ENCODE measurements around the gene RREB1.
"Not testable (repeated sequence)": the region's sequence is repeated elsewhere in the genome, so short reads cannot be mapped to it uniquely, and the experiment has no call there.

Gene RREB1

DNA sequence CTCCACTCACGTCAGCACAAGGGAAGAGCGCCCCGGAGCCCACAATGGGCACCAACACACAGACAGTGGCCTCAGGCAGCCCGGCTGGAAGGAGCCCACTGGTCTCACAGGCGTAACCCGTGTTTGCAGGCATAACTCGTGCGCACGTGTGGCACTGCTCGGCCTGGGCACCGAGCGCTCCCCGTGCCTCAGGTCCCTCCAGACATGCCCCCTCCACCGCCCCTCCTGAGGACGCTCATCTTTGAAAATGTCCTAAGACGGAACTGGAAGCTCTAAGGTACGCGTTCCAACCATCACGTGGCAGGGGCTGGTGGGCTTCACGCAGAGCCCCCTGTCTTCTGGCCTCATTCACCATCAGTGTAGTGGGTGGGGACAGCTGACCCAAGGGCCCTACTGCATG lies 160.6 kb downstream of the RREB1 start:
- DNase-seq: no peak

DNA sequence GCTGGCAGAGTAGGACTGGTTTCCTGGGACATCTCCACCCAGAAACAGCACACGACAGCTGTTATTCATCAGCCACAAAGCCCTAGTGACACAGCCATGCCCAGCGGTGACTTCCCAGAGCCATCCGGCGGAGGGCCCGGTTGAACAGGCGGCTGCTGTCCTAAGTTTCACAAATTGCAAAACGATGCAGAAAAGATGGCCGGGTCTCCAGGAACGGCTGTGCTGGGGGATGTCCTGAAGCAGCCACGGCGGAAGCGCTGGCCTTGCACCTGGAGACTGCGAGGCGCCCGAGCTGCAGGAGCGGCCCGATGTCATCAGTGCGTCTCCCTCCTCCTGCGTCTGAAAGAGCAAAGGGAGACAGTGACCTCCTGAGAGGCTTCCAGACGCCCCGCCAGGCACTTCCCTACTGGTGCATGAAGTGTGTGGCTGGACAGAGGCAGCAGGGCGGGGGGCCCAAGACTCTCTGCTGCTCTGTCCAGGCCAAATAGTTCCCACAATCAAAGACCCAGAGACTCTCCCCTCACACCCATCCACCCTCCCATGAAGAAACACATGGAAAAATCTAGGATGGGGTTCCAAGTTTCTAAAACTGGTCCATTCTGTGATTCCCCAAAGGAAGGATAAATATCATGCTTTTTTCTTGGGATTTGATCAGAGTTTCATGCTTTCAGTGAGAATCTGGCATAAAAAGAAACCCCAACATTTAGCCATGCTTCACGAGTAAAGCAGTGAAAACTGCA lies 161.2 kb downstream of the RREB1 start:
- no peak for DNase-seq

DNA sequence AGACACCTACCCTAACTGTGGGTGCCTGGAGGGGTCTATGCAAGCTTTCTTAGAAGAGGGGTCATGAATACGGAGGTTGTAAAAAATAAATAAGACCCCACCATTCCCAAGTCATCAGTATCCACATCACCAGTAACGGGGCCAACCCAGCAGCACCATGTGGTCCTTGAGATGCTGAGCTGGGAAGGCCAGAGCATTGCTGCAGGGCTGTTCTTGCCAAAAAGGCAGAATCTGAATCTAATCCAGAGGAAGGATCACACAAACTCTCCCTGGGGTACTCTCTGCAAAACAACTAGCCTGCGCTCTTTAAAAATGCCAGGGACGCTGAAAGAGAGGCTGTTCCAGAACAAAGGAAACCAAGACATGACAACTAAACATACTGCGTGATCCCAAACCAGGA lies 162.1 kb downstream of the RREB1 start:
- DNase-seq: no peak

DNA sequence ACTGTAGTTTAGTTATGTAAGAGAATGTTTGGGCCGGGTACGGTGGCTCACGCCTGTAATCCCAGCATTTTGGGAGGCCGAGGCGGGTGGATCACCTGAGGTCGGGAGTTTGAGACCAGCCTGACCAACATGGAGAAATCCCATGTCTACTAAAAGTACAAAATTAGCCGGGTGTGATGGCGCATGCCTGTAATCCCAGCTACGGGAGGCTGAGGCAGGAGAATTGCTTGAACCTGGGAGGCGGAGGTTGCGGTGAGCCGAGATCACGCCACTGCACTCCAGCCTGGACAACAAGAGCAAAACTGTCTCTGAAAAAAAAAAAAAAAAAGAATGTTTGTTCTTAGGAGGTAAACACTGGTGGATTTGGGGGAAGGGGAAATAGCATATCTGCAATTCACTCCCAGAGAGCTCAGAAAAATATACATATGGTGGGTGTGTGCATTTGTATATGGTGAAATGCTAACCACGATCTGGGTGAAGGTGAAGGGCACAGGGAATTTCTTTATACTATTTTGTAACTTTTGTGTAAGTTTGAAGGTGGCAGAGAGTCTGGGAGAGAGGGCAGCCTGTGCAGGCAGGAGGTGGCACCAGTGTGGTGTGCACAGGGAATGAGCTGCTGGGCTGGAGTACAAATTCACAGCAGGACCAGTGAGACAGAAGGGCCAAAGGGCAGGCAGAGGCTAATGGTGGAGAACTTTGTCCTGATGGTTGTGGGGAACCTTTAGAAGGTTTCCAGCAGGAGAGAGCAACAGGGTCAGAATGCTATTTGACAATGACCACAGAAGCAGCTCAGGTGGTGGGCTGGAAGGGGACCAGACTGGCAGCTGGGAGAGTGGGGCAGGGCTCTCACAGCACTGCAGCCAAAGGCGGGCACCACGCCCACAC lies 162.8 kb downstream of the RREB1 start:
- DNase-seq: no peak

DNA sequence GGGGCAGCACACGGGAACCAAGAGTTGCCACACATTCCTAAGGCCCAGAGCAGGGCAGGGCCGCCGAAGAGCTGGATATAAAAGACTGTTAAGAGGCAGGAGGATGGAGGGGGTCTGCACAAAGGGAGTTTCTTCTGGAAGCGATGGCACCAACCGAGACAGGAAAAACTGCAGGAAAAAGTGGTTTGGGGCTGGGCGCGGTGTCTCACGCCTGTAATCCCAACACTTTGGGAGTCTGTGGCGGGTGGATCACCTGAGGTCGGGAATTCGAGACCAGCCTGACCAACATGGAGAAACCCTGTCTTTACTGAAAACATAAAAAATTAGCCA lies 163.4 kb downstream of the RREB1 start:
- DNase-seq: no peak

DNA sequence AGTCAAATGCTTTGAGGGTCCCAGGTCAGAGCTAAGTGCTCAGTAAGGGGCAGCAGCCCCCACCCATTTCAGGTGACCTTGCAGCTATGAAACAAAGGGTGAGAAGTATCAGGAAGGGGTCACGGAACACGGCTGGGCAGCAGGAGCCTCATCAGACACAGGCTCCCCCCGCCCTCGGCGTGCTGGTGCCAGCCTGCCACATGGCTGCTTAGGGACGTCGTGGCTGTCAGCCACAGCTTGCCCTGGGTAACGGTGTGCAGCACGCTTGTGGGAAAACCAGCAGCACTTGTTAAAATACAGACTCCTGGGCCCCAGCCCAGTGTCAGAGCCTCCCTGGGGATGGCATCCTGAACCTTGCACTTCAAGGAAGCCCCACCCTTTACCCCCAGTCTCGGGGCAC lies 165.9 kb downstream of the RREB1 start:
- no peak for DNase-seq

DNA sequence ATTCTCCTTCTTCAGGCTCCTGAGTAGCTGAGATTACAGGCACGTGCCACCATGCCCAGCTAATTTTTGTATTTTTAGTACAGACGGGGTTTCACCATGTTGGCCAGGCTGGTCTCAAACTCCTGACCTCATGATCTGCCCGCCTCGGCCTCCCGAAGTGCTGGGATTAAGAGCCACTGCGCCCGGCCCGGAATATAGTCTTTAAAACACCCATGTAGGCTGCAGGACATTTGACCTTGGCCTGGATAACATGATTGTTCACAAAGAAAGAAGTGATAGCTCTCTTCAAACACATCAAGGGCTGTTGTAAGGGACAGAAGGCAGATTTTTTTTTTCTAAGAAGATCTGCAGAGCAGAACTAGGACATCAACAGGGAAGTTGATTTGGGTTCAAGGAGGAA lies 166.8 kb downstream of the RREB1 start:
- DNase-seq: not testable (repeated sequence)

DNA sequence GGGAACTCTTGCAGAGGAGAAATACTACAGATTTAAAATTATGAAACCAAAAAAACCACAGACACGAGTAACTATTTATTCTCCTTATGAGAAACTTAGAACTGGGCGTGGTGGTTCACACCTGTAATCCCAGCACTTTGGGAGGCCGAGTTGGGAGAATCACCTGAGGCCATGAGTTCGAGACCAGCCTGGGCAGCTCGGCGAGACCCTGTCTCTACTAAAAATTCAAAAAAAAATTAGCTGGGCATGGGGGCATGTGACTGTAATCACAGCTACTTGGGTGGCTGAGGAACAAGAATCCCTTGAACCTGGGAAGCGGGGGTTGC lies 168.4 kb downstream of the RREB1 start:
- no peak for DNase-seq

DNA sequence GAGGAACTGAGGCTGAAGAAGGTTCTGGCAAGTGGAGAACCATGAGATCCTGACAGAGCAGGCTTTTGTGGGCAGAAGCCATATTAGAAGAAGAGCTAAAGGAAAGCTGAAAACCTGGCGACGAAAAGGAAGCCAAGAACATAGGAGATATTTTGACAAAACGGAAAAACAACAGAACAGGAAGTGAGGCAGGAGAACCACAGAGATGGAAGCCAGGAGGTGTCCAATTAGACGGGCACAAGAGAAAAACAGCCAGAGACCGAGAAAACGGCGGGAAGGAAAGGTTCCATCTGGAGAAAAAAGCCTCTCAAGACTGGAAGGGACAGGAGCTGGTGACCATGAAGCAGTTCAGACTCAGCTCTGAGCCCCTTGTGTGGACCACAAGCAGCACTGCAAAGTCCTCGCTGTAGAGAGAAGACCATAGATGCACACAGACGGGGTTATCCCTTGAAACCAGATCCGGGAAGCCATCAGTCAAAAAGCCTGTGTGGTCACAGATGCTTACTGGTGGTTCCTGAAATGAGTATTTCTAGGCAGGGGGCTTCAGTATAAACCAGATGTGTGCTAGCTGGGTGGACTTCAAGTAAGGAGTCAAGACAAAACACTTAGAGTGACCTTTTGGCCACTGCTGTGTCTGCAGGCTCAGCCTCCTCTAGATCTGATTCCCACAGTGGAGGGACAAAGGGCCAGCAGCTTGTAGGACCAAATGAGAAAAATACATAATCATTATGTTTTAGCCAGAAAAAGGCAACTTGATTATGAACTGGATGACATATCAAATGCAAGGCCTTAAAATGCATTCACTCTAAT lies 174.5 kb downstream of the RREB1 start:
- no peak for DNase-seq

DNA sequence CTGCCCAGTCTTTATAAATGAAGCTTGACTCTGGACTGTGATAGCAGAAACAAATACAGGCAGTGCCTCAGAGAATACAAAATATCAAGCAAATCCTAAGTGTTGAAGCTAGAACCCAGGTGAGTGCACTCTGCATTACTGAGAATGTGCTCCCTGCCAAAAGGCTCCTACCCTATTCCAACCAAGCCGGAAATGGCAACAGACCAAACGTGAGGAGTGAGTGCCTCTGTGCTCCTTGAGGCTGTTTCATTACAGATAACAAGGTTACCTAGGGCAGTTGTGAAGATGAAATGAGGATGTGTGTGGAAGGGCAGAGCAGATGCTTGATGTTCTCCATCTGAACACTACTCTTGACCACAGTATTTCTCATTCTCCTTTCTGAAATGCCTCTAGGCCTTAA lies 175.9 kb downstream of the RREB1 start:
- no peak for DNase-seq

DNA sequence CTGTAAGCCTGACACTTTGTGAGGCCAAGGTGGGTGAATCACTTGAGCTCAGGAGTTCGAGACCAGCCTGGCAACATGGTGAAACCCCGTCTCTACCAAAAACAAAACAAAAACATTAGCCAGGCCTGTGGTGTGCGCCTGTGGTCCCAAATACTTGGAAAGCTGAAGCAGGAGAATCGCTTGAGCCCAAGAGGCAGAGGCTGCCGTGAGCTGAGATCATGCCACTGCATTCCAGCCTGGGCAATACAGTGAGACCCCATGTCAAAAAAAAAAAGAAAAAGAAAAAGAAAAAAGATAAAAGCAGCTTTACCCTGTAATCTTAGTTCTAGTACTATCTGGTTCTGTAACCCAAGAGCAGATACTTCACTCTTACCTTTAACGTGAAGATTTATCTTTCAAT lies 177.7 kb downstream of the RREB1 start:
- no peak for DNase-seq

DNA sequence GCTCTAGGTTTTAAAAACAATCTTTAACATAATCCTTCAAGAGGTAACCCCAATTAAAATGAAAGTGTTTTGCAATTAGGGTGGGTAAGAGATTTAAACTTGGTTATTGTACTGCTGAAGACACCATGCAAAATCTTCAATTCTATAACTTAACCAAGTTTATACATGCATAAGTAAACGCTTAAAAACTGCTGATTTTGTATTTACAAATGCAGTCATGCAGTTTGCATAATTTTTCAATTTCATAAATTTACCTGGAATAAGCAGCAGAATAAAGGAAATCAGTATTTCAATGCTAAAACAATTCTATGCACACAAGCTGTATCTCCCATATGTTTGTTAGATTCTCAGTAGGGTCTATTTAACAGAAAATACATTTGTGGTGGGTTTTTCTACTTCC lies 182.3 kb downstream of the RREB1 start:
- no peak for DNase-seq

DNA sequence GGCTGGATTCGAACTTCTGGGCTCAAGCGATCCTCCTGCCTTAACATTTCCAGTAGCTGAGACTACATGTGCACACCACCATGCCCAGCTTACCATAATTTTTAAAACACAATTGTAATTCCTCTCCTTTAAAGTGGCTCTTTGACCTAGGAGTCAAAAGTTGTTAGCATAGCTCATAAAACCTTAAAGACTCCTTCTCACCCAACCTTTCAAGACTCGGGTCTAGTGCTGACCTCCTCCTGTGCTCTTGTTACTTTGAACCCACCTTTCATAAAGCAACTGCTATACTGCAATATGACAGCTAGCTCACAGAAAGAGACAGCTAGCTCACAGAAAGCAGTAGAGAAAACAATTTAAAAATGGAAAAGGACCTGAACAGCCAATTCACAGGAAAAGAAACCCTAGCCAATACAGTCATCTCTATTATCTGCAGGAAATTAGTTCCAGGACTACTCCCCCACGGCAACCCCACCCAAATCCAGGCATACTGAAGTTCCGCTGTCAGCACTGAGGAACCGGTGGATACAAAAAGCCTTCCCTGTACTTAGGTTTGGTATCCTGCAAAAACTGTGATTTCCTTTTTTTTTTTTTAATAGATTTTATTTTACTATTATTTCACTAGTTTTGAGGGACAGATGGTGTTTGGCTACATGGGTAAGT lies 185.0 kb downstream of the RREB1 start:
- DNase-seq: no peak

DNA sequence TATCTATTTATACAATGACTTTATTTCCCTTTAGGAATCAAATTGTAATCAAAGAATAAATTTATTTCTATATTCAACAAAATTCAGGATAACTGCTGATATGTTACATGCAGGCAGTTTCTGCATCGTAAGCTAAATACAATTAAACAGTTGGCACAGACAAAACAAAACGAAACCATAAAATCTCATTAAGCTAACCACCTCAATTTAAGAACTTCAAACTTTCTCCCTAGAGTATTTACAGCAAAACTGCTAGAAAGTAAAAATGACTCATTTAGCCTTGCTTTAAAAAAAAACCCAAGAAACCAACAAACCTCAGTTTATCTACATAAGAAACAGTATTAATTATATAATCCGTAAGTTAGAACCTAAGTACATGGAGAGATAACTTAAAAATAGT lies 188.2 kb downstream of the RREB1 start:
- DNase-seq: no peak

DNA sequence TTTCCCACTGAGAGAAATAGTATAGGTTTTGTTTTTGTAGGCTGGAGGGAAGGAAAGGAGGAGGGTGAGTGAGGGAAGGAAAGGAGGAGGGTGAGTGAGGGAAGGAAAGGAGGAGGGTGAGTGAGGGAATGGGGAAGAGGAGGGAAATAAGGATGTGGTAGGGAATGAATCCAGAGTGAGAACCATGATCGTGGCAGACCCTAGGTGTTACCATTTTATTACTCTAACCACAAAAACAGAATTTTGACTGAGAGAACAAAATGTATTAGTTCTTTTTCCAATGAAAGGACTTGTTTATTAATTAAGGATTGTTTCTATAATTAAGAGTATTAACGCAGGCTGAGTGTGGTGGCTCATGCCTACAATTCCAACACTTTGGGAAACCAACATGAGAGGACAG lies 188.8 kb downstream of the RREB1 start:
- no peak for DNase-seq

DNA sequence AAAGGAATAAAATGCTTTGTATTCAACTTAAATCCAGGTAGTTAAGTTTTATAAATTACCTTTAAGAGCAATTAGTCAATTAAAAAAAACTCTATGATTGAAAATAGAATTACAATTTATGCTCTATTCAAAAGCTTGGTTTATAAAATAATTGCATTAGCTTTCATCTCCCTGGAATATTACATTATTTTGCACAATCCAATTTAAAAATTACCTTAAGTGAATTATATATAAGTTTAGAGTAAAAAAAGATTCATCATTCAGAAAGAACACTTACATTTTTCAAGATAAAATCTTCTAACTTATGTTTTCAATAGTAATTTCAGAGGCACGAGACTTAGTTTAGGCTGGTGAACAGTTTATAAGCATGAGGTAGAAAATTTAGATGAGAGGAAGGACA lies 190.4 kb downstream of the RREB1 start:
- DNase-seq: no peak

DNA sequence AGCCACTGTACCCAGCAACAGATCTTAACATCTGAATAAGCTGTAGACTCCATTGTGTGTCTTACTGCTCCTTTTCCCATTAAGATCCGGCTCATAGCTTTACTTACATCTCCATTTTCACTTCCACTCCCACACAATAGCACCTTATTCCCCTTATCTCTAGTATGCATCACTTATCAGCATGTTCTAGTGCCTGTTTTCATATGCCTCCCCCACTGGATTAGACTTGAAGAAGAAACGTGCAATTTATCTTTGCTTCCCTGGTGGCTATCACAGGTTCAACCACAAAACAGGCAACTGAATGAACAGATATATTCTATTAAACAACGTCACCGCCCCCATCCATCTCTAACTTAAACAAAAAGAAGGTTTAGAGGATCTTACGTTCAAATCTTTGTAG lies 193.2 kb downstream of the RREB1 start:
- no peak for DNase-seq

Measured in NCI-H2029 (cell line).